HG03025 (cell line): ENCODE measurements around the gene EPS8L1.
A peak's percentile ranks its signal among the peaks of the same experiment; 100 is the strongest.

Experiments used
- ATAC-seq: cut with Tn5 transposase; IDR thresholded peaks from one replicate; pipeline ENCODE4 v1.9.1; 2021; ENCODE audit warnings: mild to moderate bottlenecking, moderate library complexity; ENCODE audit not compliant: unreplicated experiment, low FRiP score

EPS8L1 gene

GRCh38 chr19:55112777-55113569 is 37.3 kb downstream of the EPS8L1 start:
- no peak for ATAC-seq

GRCh38 chr19:55113570-55114039 is 37.9 kb downstream of the EPS8L1 start:
- no peak for ATAC-seq

- ATAC-seq, result no peak
Measured at GRCh38 chr19:55114566-55115145, 39.0 kb downstream of the EPS8L1 start.

- ATAC-seq, result no peak
Measured at GRCh38 chr19:55115446-55116065, 39.9 kb downstream of the EPS8L1 start.

- ATAC-seq, result no peak
Measured at GRCh38 chr19:55116232-55116858, 40.7 kb downstream of the EPS8L1 start.

GRCh38 chr19:55116859-55117662 is 41.4 kb downstream of the EPS8L1 start, which contains the start of gene PPP1R12C:
Gene PPP1R12C, minus strand, starts transcription at chr19:55117637. Its CDS starts 94 bp downstream, at chr19:55117543.
- no peak for ATAC-seq

GRCh38 chr19:55117663-55118391 is 42.2 kb downstream of the EPS8L1 start:
- peak; percentile 81 for ATAC-seq

- no peak for ATAC-seq
Measured at GRCh38 chr19:55118401-55118991, 42.8 kb downstream of the EPS8L1 start.

- no peak for ATAC-seq
Measured at GRCh38 chr19:55119053-55119452, 43.4 kb downstream of the EPS8L1 start.

GRCh38 chr19:55131421-55131820 is 55.8 kb downstream of the EPS8L1 start:
- ATAC-seq, result no peak

GRCh38 chr19:55132453-55133129 is 56.9 kb downstream of the EPS8L1 start:
- no peak for ATAC-seq

GRCh38 chr19:55133639-55134444 is 58.2 kb downstream of the EPS8L1 start:
- no peak for ATAC-seq

- no peak for ATAC-seq
Measured at GRCh38 chr19:55134736-55135135, 59.1 kb downstream of the EPS8L1 start.

- no peak for ATAC-seq
Measured at GRCh38 chr19:55136399-55137102, 60.9 kb downstream of the EPS8L1 start.
